ENCODE measurements around the gene DHRS3. TPM values are rescaled to one million over a fixed set of nuclear protein-coding genes. Genes with fewer than 3 reads are reported as not detected.

The DHRS3 gene
- total RNA-seq, 1 donor, result 161 TPM

DNA sequence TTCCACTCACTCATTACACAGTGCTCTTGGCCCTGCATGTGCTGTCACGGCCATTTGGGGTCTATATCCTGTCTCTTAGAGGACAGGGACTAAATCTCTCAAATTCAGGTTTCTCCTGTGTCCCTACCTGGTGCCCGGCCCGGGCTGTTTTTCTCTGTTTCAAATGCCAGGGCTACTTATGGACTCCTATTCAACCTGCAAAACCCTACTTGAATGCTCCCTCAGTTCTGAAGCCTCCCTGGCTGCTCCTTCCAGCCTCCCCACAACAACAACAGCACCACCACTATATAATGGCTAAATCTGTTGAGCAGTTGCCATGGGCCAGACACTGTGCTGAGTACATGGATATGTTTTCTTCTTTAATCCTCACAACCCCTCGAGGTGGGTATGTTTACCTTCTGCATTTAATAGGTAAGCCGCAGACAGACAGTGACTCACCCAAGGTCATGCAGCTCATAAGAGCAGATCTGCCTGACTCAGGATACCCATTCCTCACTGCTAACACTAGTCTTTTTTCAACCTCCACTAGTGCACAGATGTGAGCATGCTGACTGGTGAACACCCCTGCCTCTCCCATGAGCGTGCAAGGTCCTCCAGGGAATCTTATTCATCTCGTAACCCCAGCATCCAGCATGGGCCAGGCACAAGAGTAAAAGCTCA lies 29.9 kb downstream of the DHRS3 start:
- Histone ChIP-seq H3K36me3 (ENCODE audit: insufficient read depth, low read length) (peaks cover 26% of the 10 kb centered on the region), H3K4me3 (ENCODE audit: insufficient read depth, low read length) (no peak overlapping the region), H2AFZ (ENCODE audit: low read length) (no peak overlapping the region), H3K27ac (ENCODE audit: low read depth, low read length) (no peak overlapping the region), H3K4me1 (ENCODE audit: insufficient read depth, low read length) (peaks cover 18% of the 10 kb centered on the region), H3K9me3 (ENCODE audit: low read depth, low read length) (no peaks in the 10 kb centered on the region), H3K4me2 (ENCODE audit: insufficient read depth, low read length) (no peak overlapping the region), H3K27me3 (ENCODE audit: insufficient read depth, low read length) (no peaks in the 10 kb centered on the region), H3K79me2 (ENCODE audit: insufficient read depth, low read length) (peaks cover 27% of the 10 kb centered on the region), H4K20me1 (ENCODE audit: insufficient read depth, low read length) (peaks cover 15% of the 10 kb centered on the region)
- TF ChIP-seq, protein P1, sequence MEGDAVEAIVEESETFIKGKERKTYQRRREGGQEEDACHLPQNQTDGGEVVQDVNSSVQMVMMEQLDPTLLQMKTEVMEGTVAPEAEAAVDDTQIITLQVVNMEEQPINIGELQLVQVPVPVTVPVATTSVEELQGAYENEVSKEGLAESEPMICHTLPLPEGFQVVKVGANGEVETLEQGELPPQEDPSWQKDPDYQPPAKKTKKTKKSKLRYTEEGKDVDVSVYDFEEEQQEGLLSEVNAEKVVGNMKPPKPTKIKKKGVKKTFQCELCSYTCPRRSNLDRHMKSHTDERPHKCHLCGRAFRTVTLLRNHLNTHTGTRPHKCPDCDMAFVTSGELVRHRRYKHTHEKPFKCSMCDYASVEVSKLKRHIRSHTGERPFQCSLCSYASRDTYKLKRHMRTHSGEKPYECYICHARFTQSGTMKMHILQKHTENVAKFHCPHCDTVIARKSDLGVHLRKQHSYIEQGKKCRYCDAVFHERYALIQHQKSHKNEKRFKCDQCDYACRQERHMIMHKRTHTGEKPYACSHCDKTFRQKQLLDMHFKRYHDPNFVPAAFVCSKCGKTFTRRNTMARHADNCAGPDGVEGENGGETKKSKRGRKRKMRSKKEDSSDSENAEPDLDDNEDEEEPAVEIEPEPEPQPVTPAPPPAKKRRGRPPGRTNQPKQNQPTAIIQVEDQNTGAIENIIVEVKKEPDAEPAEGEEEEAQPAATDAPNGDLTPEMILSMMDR (IDR thresholded peaks at IDR 0.05; ENCODE audit: extremely low read depth, low read depth, low read length), result no peak
- no peak for DNase-seq (ENCODE audit: insufficient read length, low spot score, missing footprints)

DNA sequence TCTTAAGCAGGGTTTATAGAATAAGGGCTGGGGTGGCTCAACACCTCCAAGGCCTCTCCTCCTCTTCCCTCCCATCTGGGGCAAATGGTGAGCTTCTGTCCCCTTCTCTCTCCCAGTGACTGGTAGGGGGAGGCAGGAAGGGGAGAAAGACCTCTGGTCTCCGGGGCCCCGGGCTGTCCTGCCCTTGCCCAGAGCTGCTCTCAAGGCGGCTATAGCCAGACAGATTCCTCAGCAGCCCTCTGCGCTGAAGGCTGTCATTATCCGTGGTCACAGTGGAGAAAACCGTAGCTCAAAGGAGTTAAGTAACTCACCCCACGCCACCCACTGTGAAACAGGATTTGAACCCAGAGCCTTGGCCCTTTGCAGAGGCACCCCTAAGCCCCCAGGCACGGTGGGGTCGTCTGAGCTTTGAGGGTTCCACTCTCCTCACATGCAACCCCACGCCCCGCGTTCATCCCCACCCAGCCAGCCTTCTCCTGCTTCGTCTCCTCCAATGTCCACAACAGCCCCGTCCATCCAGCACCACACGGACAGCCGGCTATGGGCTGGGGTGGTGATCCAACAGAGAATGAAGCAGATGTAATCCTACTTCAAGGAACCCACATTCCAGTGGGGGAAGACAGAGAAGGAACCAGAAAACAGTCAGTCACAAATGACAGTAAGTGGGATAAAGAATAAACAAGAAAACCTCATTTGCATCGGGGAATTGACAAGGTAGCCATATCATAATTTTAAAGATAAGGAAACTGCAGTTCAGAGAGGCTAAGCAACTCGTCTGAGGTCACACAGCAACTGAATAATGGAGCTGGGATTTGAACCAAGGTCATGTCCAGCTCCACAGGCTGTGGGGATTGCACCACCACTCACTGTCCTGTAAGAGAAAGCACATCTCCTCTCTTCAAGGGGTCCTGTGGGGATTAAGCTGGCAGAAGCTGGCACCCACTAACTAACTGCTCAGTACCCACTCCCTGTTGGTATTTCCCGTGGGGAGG lies 31.8 kb downstream of the DHRS3 start:
- Histone ChIP-seq H4K20me1 (ENCODE audit: insufficient read depth, low read length) (peaks cover 26% of the 10 kb centered on the region), H3K4me1 (ENCODE audit: insufficient read depth, low read length) (peaks cover 13% of the 10 kb centered on the region), H3K4me2 (ENCODE audit: insufficient read depth, low read length) (no peak overlapping the region), H3K9me3 (ENCODE audit: low read depth, low read length) (no peaks in the 10 kb centered on the region), H3K79me2 (ENCODE audit: insufficient read depth, low read length) (peaks cover 23% of the 10 kb centered on the region), H3K4me3 (ENCODE audit: insufficient read depth, low read length) (no peak overlapping the region), H3K36me3 (ENCODE audit: insufficient read depth, low read length) (peaks cover 20% of the 10 kb centered on the region), H2AFZ (ENCODE audit: low read length) (no peak overlapping the region), H3K27me3 (ENCODE audit: insufficient read depth, low read length) (no peaks in the 10 kb centered on the region), H3K27ac (ENCODE audit: low read depth, low read length) (no peak overlapping the region)
- TF ChIP-seq, protein P1 (IDR thresholded peaks at IDR 0.05; ENCODE audit: extremely low read depth, low read depth, low read length), result no peak
- no peak for DNase-seq (ENCODE audit: insufficient read length, low spot score, missing footprints)

DNA sequence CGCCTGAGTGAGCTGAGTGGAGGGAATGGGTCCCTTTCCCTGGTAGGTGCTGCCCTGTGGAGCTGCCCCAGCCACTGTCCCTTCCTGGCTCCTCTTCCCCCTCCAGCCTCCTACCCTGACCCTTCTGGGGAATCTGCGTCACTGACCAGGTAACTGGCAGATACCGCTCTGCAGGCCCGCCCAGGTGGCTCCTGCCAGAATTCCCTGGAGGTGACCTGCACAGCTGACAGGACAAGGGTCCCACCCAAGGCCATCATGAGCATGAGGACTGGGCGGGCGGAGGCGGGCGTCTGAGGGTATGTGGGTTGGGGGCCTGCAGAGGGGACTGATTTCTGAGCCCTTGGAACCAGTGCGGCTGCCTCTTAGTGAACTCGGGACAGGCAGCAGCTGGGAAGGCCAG lies 32.5 kb downstream of the DHRS3 start:
- TF ChIP-seq, protein P1 (IDR thresholded peaks at IDR 0.05; ENCODE audit: extremely low read depth, low read depth, low read length), result no peak
- H3K9me3 ChIP-seq (ENCODE audit: low read depth, low read length), result no peaks in the 10 kb centered on the region
- H2AFZ ChIP-seq (ENCODE audit: low read length), result no peak overlapping the region
- H3K4me2 ChIP-seq (ENCODE audit: insufficient read depth, low read length), result no peak overlapping the region
- H3K27ac ChIP-seq (ENCODE audit: low read depth, low read length), result no peak overlapping the region
- no peaks in the 10 kb centered on the region for H3K27me3 ChIP-seq (ENCODE audit: insufficient read depth, low read length)
- no peak overlapping the region for H3K4me3 ChIP-seq (ENCODE audit: insufficient read depth, low read length)
- peaks cover 7% of the 10 kb centered on the region for H3K4me1 ChIP-seq (ENCODE audit: insufficient read depth, low read length)
- peaks cover 27% of the 10 kb centered on the region for H4K20me1 ChIP-seq (ENCODE audit: insufficient read depth, low read length)
- H3K79me2 ChIP-seq (ENCODE audit: insufficient read depth, low read length), result peaks cover 21% of the 10 kb centered on the region
- DNase-seq (ENCODE audit: insufficient read length, low spot score, missing footprints), result no peak
- H3K36me3 ChIP-seq (ENCODE audit: insufficient read depth, low read length), result peaks cover 23% of the 10 kb centered on the region

Measured in osteoblast (primary cell).